CD4-positive, alpha-beta memory T cell (primary cell): ENCODE data around the gene PRLR. TPM values are rescaled to one million over a fixed set of nuclear protein-coding genes. Genes with fewer than 3 reads are reported as not detected.

Experiments
- CTCF ChIA-PET: fragments of 350-600 bp; sonication (Branson Sonifier 250); formaldehyde crosslinking; loops from one replicate; lab custom pipeline; 2021; ENCODE audit warnings: inconsistent platforms; ENCODE audit not compliant: partially characterized antibody; lab: Charles Lee
- POLR2A ChIA-PET: fragments of 350-600 bp; sonication (Branson Sonifier 250); formaldehyde crosslinking; loops from one replicate; lab custom pipeline; 2021; ENCODE audit not compliant: partially characterized antibody; lab: Charles Lee
- DNase-seq, 5 donors: peaks; one replicate each; pipeline versions ENCODE4 v3.0.0 to v3.0.0-alpha.2; 2020 to 2022; ENCODE audit warnings: mixed read lengths in 1 of 5
- H3K27ac ChIP-seq: one replicate; pipeline ENCODE4 v1.7.0; 2013; ENCODE audit warnings: low read depth, low read length
- H3K27me3 ChIP-seq: 2 replicates; pipeline ENCODE4 v1.7.0; 2013; ENCODE audit warnings: mild to moderate bottlenecking, low read length, moderate library complexity; ENCODE audit not compliant: insufficient read depth
- H3K36me3 ChIP-seq: 2 replicates; pipeline ENCODE4 v1.7.0; 2013; ENCODE audit warnings: mild to moderate bottlenecking, low read length, moderate library complexity; ENCODE audit not compliant: insufficient read depth
- H3K4me1 ChIP-seq: 2 replicates; pipeline ENCODE4 v1.7.0; 2013; ENCODE audit warnings: mild to moderate bottlenecking, low read length, moderate library complexity; ENCODE audit not compliant: insufficient read depth
- H3K4me3 ChIP-seq, 2 donors: one replicate each; pipeline ENCODE4 v1.7.0; 2013; ENCODE audit warnings: low read length in 2 of 2, mild to moderate bottlenecking in 1 of 2
- H3K9me3 ChIP-seq, 2 donors: one replicate each; pipeline ENCODE4 v1.7.0; 2013; ENCODE audit warnings: low read length in 2 of 2, control low read depth in 1 of 2; ENCODE audit not compliant: control insufficient read depth in 1 of 2
- H3K27ac Mint-ChIP-seq, 7 donors: one replicate each; pipeline ENCODE4 v1.8.0; 2020 to 2021; ENCODE audit warnings: mixed read lengths in 7 of 7, mild to moderate bottlenecking in 6 of 7, inconsistent platforms in 3 of 7, moderate library complexity in 3 of 7
- H3K27me3 Mint-ChIP-seq, 2 donors: one replicate each; pipeline ENCODE4 v1.8.0; 2020 to 2021; ENCODE audit warnings: mixed read lengths in 2 of 2
- H3K36me3 Mint-ChIP-seq, 2 donors: one replicate each; pipeline ENCODE4 v1.8.0; 2020 to 2021; ENCODE audit warnings: mixed read lengths in 2 of 2, inconsistent platforms in 1 of 2, mild to moderate bottlenecking in 1 of 2
- H3K4me1 Mint-ChIP-seq, 4 donors: one replicate each; pipeline ENCODE4 v1.8.0; 2020 to 2021; ENCODE audit warnings: mixed read lengths in 4 of 4, mild to moderate bottlenecking in 1 of 4
- H3K4me3 Mint-ChIP-seq, 8 donors: one replicate each; pipeline ENCODE4 v1.8.0; 2020 to 2021; ENCODE audit warnings: mixed read lengths in 8 of 8, mild to moderate bottlenecking in 7 of 8, moderate library complexity in 6 of 8, inconsistent platforms in 3 of 8
- H3K9me3 Mint-ChIP-seq, 8 donors: one replicate each; pipeline ENCODE4 v1.8.0; 2020 to 2021; ENCODE audit warnings: mixed read lengths in 8 of 8, mild to moderate bottlenecking in 5 of 8, inconsistent platforms in 3 of 8, moderate library complexity in 1 of 8
- intact Hi-C: fragments of 100-400 bp; cut with micrococcal nuclease; formaldehyde crosslinking; loops from one replicate; pipeline ENCODE4 v1.15.1; 2023
- polyA plus RNA-seq, 2 donors: library from polyadenylated mRNA; unstranded; fragments of 300-500 nt; fragmentation: Illumina TruSeq; gene quantifications; one replicate each; pipeline ENCODE4 v1.2.3, GENCODE V29; 2021
- total RNA-seq, 2 experiments: library from RNA; stranded (reverse); gene quantifications; one replicate each; pipeline ENCODE4 v1.2.3, GENCODE V29; 2021

Gene PRLR
- total and polyA plus RNA-seq, 4 experiments from 2014 or later: not detected

GRCh38 chr5:35185518-35185917 is 44.8 kb downstream of the PRLR start:
- Mint-ChIP-seq H3K36me3 (no peaks in the 10 kb centered on the region), H3K9me3 (no peaks in the 10 kb centered on the region), H3K4me3 (no peak overlapping the region), H3K27ac (no peak overlapping the region), H3K27me3 (peaks cover 4 to 5% of the 10 kb centered on the region in 2 donors), H3K4me1 (no peaks in the 10 kb centered on the region)
- POLR2A ChIA-PET: no interaction called here
- H3K9me3 ChIP-seq: no peaks in the 10 kb centered on the region
- no peaks in the 10 kb centered on the region for H3K4me1 ChIP-seq
- H3K27ac ChIP-seq: no peak overlapping the region
- H3K36me3 ChIP-seq: no peaks in the 10 kb centered on the region
- intact Hi-C loops: no loop called here
- DNase-seq: no peak
- CTCF ChIA-PET: no interaction called here
- H3K4me3 ChIP-seq: no peak overlapping the region
- no peaks in the 10 kb centered on the region for H3K27me3 ChIP-seq

DNA sequence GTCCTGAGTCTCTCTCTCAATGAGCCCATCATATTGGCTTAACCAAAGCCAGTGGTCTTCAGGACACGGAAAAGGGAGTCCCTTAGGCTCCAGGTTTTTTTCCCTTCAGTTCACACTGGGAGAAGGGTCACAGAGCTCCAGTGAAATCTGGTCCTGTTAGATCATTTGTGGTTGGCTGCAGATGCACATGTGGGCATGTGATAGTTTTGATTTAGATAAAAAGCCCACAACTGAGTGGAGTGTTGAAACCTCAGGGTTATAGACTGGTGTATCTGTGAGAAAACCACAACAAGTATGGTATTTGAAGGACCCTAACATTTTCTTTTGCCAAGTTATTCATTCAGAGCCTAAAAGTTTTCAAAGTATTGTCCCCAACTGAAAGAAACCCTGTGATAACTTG is 46.7 kb downstream of the PRLR start:
- POLR2A ChIA-PET: no interaction called here
- Histone ChIP-seq H3K27me3 (no peaks in the 10 kb centered on the region), H3K36me3 (no peaks in the 10 kb centered on the region), H3K4me1 (no peaks in the 10 kb centered on the region), H3K9me3 (no peaks in the 10 kb centered on the region), H3K27ac (no peak overlapping the region), H3K4me3 (no peak overlapping the region)
- H3K4me1 Mint-ChIP-seq: no peaks in the 10 kb centered on the region
- peaks cover 4 to 5% of the 10 kb centered on the region in 2 donors for H3K27me3 Mint-ChIP-seq
- H3K4me3 Mint-ChIP-seq: no peak overlapping the region
- no peaks in the 10 kb centered on the region for H3K9me3 Mint-ChIP-seq
- no peak for DNase-seq
- intact Hi-C loops: loop anchor here (1.0 kb wide), 1 partner anchor 94 kb away; no protein-coding TSS in a partner anchor
- H3K27ac Mint-ChIP-seq: no peak overlapping the region
- no peaks in the 10 kb centered on the region for H3K36me3 Mint-ChIP-seq
- CTCF ChIA-PET: interaction anchor here (0.9 kb wide), 1 partner anchor 318 kb away, joined by 3 read pairs; no protein-coding TSS in a partner anchor

DNA sequence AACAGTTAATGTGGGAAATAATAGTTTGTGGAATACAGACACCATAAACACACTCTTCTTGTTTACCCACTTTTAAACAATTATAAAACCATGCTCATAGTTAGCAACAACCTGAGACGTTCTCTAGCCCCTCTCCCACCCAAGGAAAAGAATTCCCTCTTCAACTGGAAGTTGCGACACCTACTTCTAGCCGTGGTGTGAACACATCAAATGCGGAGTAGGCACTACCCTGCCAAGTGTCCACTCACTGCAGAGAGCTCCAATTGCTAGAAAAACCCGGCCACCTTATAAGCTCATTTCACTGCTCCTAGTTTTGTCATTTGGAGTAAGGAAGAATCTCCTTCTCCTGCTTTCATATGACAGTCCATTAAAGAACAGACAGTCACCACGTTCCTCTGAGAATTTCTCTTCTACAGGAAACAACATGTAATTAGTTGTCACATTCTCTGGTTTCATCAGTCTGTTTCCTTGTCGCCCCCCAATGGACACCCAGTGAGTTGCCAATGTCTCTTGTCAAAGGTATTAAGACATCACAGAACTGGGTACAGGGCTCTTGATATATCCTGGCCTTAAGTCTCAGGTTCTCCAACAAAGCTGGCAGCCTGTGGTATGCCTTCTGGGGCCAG is 47.3 kb downstream of the PRLR start:
- ChIA-PET CTCF (interaction anchor here (0.7 kb wide), 1 partner anchor 13 kb away, joined by 3 read pairs; no protein-coding TSS in a partner anchor), POLR2A (no interaction called here)

GRCh38 chr5:35182486-35182885 is 47.8 kb downstream of the PRLR start:
- Mint-ChIP-seq H3K9me3 (no peaks in the 10 kb centered on the region), H3K27me3 (peaks cover 4 to 5% of the 10 kb centered on the region in 2 donors), H3K4me3 (no peak overlapping the region), H3K4me1 (no peaks in the 10 kb centered on the region), H3K36me3 (no peaks in the 10 kb centered on the region), H3K27ac (no peak overlapping the region)
- POLR2A ChIA-PET: no interaction called here
- H3K27me3 ChIP-seq: no peaks in the 10 kb centered on the region
- DNase-seq: no peak
- no peak overlapping the region for H3K27ac ChIP-seq
- no peaks in the 10 kb centered on the region for H3K4me1 ChIP-seq
- CTCF ChIA-PET: interaction anchor here (0.7 kb wide), 1 partner anchor 14 kb away, joined by 3 read pairs; no protein-coding TSS in a partner anchor
- H3K36me3 ChIP-seq: no peaks in the 10 kb centered on the region
- H3K4me3 ChIP-seq: no peak overlapping the region
- no peaks in the 10 kb centered on the region for H3K9me3 ChIP-seq
- intact Hi-C loops: no loop called here

More for the DNA sequence above, 47.3 kb downstream of the PRLR start:
- no peak overlapping the region for H3K4me3 Mint-ChIP-seq
- Histone ChIP-seq H3K4me3 (no peak overlapping the region), H3K9me3 (no peaks in the 10 kb centered on the region), H3K27ac (no peak overlapping the region), H3K27me3 (no peaks in the 10 kb centered on the region), H3K36me3 (no peaks in the 10 kb centered on the region), H3K4me1 (no peaks in the 10 kb centered on the region)
- no peaks in the 10 kb centered on the region for H3K4me1 Mint-ChIP-seq
- DNase-seq: peak; percentile 4 to 37 (median 13)
- H3K36me3 Mint-ChIP-seq: no peaks in the 10 kb centered on the region
- intact Hi-C loops: loop anchor here (1.0 kb wide), 1 partner anchor 94 kb away; no protein-coding TSS in a partner anchor
- no peak overlapping the region for H3K27ac Mint-ChIP-seq
- H3K9me3 Mint-ChIP-seq: no peaks in the 10 kb centered on the region
- peaks cover 4 to 5% of the 10 kb centered on the region in 2 donors for H3K27me3 Mint-ChIP-seq

DNA sequence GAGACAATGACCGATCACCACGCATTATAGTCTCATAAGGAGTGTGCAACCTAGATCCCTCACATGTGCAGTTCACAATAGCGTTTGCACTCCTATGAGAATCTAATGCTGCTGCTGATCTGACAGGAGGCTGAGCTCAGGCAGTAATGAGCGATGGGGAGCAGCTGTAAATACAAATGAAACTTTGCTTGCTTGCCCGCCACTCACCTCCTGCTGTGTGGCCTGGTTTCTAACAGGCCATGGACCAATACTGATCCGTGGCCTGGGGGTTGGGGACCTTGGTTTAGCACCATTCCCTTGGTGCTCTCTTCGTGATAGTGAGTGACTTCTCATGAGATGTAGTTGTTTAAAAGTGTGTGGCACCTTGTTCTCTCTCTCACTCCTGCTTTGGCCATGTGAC is 50.2 kb downstream of the PRLR start:
- Histone ChIP-seq H3K36me3 (no peaks in the 10 kb centered on the region), H3K4me1 (no peaks in the 10 kb centered on the region), H3K27ac (no peak overlapping the region), H3K9me3 (no peaks in the 10 kb centered on the region), H3K4me3 (no peak overlapping the region), H3K27me3 (no peaks in the 10 kb centered on the region)
- CTCF ChIA-PET: no interaction called here
- Mint-ChIP-seq H3K9me3 (peaks cover 0 to 2% (median 0%) of the 10 kb centered on the region in 8 donors), H3K4me1 (no peaks in the 10 kb centered on the region), H3K36me3 (no peaks in the 10 kb centered on the region), H3K4me3 (no peak overlapping the region), H3K27ac (no peak overlapping the region), H3K27me3 (peaks cover 2 to 4% of the 10 kb centered on the region in 2 donors)
- no peak for DNase-seq
- intact Hi-C loops: no loop called here
- POLR2A ChIA-PET: no interaction called here

DNA sequence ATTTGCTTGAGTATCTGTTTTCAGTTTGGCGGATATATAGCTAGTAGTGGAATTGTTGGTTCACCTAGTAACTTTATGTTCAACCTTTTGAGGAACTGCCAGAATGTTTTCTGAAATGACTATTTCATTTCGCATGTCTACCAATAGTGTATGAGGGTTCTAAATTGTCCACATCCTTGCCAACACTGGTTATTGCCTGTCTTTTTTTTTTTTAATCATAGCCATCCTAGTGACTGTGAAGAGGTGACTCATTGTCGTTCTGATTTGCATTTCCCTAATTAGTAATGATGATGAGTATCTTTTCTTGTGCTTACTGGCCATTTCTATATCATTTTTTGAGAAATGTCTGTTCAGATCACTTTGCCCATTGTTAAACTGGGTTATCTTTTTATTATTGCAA is 52.5 kb downstream of the PRLR start:
- no peaks in the 10 kb centered on the region for H3K27me3 ChIP-seq
- Mint-ChIP-seq H3K27me3 (peaks cover under 1 to 6% of the 10 kb centered on the region in 2 donors), H3K4me3 (no peak overlapping the region), H3K4me1 (no peaks in the 10 kb centered on the region), H3K9me3 (peaks cover 0 to 2% (median 0%) of the 10 kb centered on the region in 8 donors), H3K36me3 (no peaks in the 10 kb centered on the region), H3K27ac (no peak overlapping the region)
- H3K4me1 ChIP-seq: no peaks in the 10 kb centered on the region
- ChIA-PET POLR2A (no interaction called here), CTCF (no interaction called here)
- no peaks in the 10 kb centered on the region for H3K36me3 ChIP-seq
- intact Hi-C loops: no loop called here
- no peak for DNase-seq
- no peaks in the 10 kb centered on the region for H3K9me3 ChIP-seq
- no peak overlapping the region for H3K27ac ChIP-seq
- no peak overlapping the region for H3K4me3 ChIP-seq

DNA sequence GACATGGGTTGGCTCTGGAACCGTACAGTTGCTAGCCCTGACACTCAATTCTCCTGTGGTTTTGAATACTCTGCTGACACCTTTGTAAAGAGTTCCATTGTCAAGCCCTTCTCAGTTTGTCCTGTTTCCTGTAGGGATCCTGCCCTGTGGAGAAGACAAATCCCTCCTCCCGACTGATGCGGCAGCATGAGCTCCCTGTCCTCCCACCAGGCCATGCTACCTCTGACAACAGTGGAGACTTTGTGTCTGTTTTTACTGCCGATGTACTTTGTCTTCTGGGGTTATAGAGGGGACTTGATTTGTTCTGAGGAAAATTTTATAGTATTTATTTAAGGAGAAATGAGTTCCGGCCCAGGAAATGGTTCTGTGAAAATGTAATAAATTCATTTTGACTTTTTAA is 57.8 kb downstream of the PRLR start:
- POLR2A ChIA-PET: no interaction called here
- Mint-ChIP-seq H3K4me3 (no peak overlapping the region), H3K27me3 (peaks cover 0 to 8% of the 10 kb centered on the region in 2 donors), H3K27ac (no peak overlapping the region), H3K36me3 (no peaks in the 10 kb centered on the region), H3K4me1 (no peaks in the 10 kb centered on the region), H3K9me3 (peaks cover 0 to 9% (median 6%) of the 10 kb centered on the region in 8 donors)
- no peak overlapping the region for H3K27ac ChIP-seq
- H3K9me3 ChIP-seq: no peaks in the 10 kb centered on the region
- H3K4me1 ChIP-seq: no peaks in the 10 kb centered on the region
- CTCF ChIA-PET: no interaction called here
- H3K27me3 ChIP-seq: no peaks in the 10 kb centered on the region
- no peaks in the 10 kb centered on the region for H3K36me3 ChIP-seq
- no peak overlapping the region for H3K4me3 ChIP-seq
- intact Hi-C loops: no loop called here
- no peak for DNase-seq
